PC-9 (cell line): Measurements from ENCODE around the gene AFAP1. TPM values are rescaled to one million over a fixed set of nuclear protein-coding genes. Genes with fewer than 3 reads are reported as not detected.

Experiments
- BruUV-seq: library from RNA; stranded (reverse); fragments of 400-500 nt; replicated peaks from 2 replicates; lab custom pipeline; 2021; lab: Mats Ljungman, UMichigan
- CTCF ChIA-PET: fragments of 300-600 bp; sonication (Branson Sonifier 250); formaldehyde crosslinking; loops from one replicate; lab custom pipeline; 2022; ENCODE audit warnings: antibody characterized with exemption; lab: Charles Lee
- POLR2A ChIA-PET: fragments of 300-600 bp; sonication (Branson Sonifier 250); formaldehyde crosslinking; loops from one replicate; lab custom pipeline; 2022; ENCODE audit warnings: antibody characterized with exemption; ENCODE audit not compliant: unreplicated experiment; lab: Charles Lee
- DNase-seq, 2 experiments: peaks; one replicate each; pipeline versions ENCODE4 v3.0.0 to v3.0.0-alpha.2; 2015 to 2022; ENCODE audit warnings: mixed read lengths in 1 of 2
- H2AFZ ChIP-seq: fragments of 200-600 bp; sonication (generic); 2 replicates; pipeline ENCODE4 v1.8.1; 2017; ENCODE audit warnings: antibody characterized with exemption
- H3F3A ChIP-seq: fragments of 200-600 bp; sonication (generic); 2 replicates; pipeline ENCODE4 v1.8.1; 2017; ENCODE audit warnings: antibody characterized with exemption, mild to moderate bottlenecking, low read depth; ENCODE audit not compliant: insufficient read depth
- H3K27ac ChIP-seq: fragments of 200-600 bp; sonication (generic); 2 replicates; pipeline ENCODE4 v1.6.1; 2016; ENCODE audit warnings: mixed run types
- H3K27me3 ChIP-seq: fragments of 200-600 bp; sonication (generic); 2 replicates; pipeline ENCODE4 v1.6.1; 2016; ENCODE audit warnings: low read depth, mixed run types; ENCODE audit not compliant: insufficient read depth
- H3K36me3 ChIP-seq: fragments of 200-600 bp; sonication (generic); 2 replicates; pipeline ENCODE4 v1.6.1; 2016; ENCODE audit warnings: low read depth, mixed run types
- H3K4me1 ChIP-seq: fragments of 200-600 bp; sonication (generic); replicated peaks from 2 replicates; pipeline ENCODE4 v1.6.1; 2016; ENCODE audit warnings: mixed run types; ENCODE audit not compliant: insufficient read depth
- H3K4me2 ChIP-seq: fragments of 200-600 bp; sonication (generic); 2 replicates; pipeline ENCODE4 v1.6.1; 2017; ENCODE audit warnings: mixed run types
- H3K4me3 ChIP-seq: fragments of 200-600 bp; sonication (generic); 2 replicates; pipeline ENCODE4 v1.6.1; 2016; ENCODE audit warnings: mixed run types
- H3K79me2 ChIP-seq: fragments of 200-600 bp; sonication (generic); 2 replicates; pipeline ENCODE4 v1.6.1; 2017; ENCODE audit warnings: low read depth, mixed run types
- H3K9me2 ChIP-seq: fragments of 200-600 bp; sonication (generic); 2 replicates; pipeline ENCODE4 v1.8.1; 2017; ENCODE audit warnings: mild to moderate bottlenecking; ENCODE audit not compliant: insufficient read depth
- H3K9me3 ChIP-seq: fragments of 200-600 bp; sonication (generic); 2 replicates; pipeline ENCODE4 v1.8.1; 2016; ENCODE audit warnings: low read depth; ENCODE audit not compliant: insufficient read depth
- H4K20me1 ChIP-seq: fragments of 200-600 bp; sonication (generic); 2 replicates; pipeline ENCODE4 v1.8.1; 2017; ENCODE audit not compliant: insufficient read depth
- CTCF ChIP-seq: fragments of 200-600 bp; sonication (generic); conservative IDR thresholded peaks from 2 replicates; pipeline ENCODE4 v1.6.1; 2017; ENCODE audit warnings: mixed run types, antibody characterized with exemption, mild to moderate bottlenecking, moderate library complexity
- EZH2 ChIP-seq: fragments of 200-600 bp; sonication (generic); IDR thresholded peaks from 2 replicates; pipeline ENCODE4 v1.8.0; 2017; ENCODE audit warnings: antibody characterized with exemption, low read depth
- intact Hi-C: fragments of 100-400 bp; cut with micrococcal nuclease; formaldehyde crosslinking; loops from one replicate; pipeline ENCODE4 v1.10.0; 2022; ENCODE audit not compliant: unreplicated experiment
- total RNA-seq: library from RNA; stranded (reverse); gene quantifications from 2 replicates; pipeline ENCODE4 v1.2.3, GENCODE V29; 2021

Gene AFAP1
- total RNA-seq, 1 experiment from 2014 or later: 69.6 TPM

GRCh38 chr4:7717161-7717560 is 222.5 kb downstream of the AFAP1 start:
- H4K20me1 ChIP-seq: no peaks in the 10 kb centered on the region
- TF ChIP-seq CTCF (no peak), EZH2 (no peak)
- no peaks in the 10 kb centered on the region for H3F3A ChIP-seq
- H3K27ac ChIP-seq: no peak overlapping the region
- H3K9me2 ChIP-seq: no peaks in the 10 kb centered on the region
- ChIA-PET CTCF (interaction anchor here (0.6 kb wide), 1 partner anchor 528 kb away, joined by 3 read pairs; no protein-coding TSS in a partner anchor), POLR2A (no interaction called here)
- H3K4me1 ChIP-seq: no peaks in the 10 kb centered on the region
- DNase-seq: no peak
- no peaks in the 10 kb centered on the region for H3K79me2 ChIP-seq
- no TSS peak for BruUV-seq
- H3K4me2 ChIP-seq: no peak overlapping the region
- intact Hi-C loops: no loop called here
- H3K9me3 ChIP-seq: no peaks in the 10 kb centered on the region
- no peak overlapping the region for H3K4me3 ChIP-seq
- no peak overlapping the region for H2AFZ ChIP-seq
- no peaks in the 10 kb centered on the region for H3K27me3 ChIP-seq
- H3K36me3 ChIP-seq: no peaks in the 10 kb centered on the region

GRCh38 chr4:7716010-7716721 is 223.5 kb downstream of the AFAP1 start:
- ChIA-PET CTCF (interaction anchor here (0.6 kb wide), 1 partner anchor 527 kb away, joined by 3 read pairs; no protein-coding TSS in a partner anchor), POLR2A (no interaction called here)
- Histone ChIP-seq H2AFZ (no peak overlapping the region), H4K20me1 (no peaks in the 10 kb centered on the region), H3K4me2 (no peak overlapping the region), H3K79me2 (no peaks in the 10 kb centered on the region), H3K4me1 (no peaks in the 10 kb centered on the region), H3K9me3 (no peaks in the 10 kb centered on the region), H3K36me3 (no peaks in the 10 kb centered on the region), H3K4me3 (no peak overlapping the region), H3F3A (no peaks in the 10 kb centered on the region), H3K9me2 (no peaks in the 10 kb centered on the region), H3K27me3 (no peaks in the 10 kb centered on the region), H3K27ac (no peak overlapping the region)
- TF ChIP-seq EZH2 (no peak), CTCF (no peak)
- BruUV-seq: no TSS peak
- intact Hi-C loops: no loop called here
- no peak for DNase-seq

GRCh38 chr4:7715271-7716009 is 224.2 kb downstream of the AFAP1 start:
- intact Hi-C loops: no loop called here
- Histone ChIP-seq H3K4me3 (no peak overlapping the region), H3K4me2 (no peak overlapping the region), H4K20me1 (no peaks in the 10 kb centered on the region), H3K27me3 (no peaks in the 10 kb centered on the region), H3K79me2 (no peaks in the 10 kb centered on the region), H3K36me3 (no peaks in the 10 kb centered on the region), H3K4me1 (no peaks in the 10 kb centered on the region), H3K9me3 (no peaks in the 10 kb centered on the region), H3F3A (no peaks in the 10 kb centered on the region), H3K27ac (no peak overlapping the region), H3K9me2 (no peaks in the 10 kb centered on the region), H2AFZ (no peak overlapping the region)
- no TSS peak for BruUV-seq
- TF ChIP-seq EZH2: no peak
- no peak for TF ChIP-seq CTCF
- CTCF ChIA-PET: no interaction called here
- no peak for DNase-seq
- POLR2A ChIA-PET: no interaction called here
